Activated CD8-positive, alpha-beta memory T cell treated with anti-CD3 and anti-CD28 coated beads, Interleukin-2, amount 50 U/mL, for 4 hours (primary cell): ENCODE results near the gene PHF20.
"Not testable (repeated sequence)": the region's sequence is repeated elsewhere in the genome, so short reads cannot be mapped to it uniquely, and the experiment has no call there.

Experiments
- DNase-seq: peaks from one replicate; pipeline ENCODE4 v3.0.0-alpha.2; 2020

Gene PHF20

DNA sequence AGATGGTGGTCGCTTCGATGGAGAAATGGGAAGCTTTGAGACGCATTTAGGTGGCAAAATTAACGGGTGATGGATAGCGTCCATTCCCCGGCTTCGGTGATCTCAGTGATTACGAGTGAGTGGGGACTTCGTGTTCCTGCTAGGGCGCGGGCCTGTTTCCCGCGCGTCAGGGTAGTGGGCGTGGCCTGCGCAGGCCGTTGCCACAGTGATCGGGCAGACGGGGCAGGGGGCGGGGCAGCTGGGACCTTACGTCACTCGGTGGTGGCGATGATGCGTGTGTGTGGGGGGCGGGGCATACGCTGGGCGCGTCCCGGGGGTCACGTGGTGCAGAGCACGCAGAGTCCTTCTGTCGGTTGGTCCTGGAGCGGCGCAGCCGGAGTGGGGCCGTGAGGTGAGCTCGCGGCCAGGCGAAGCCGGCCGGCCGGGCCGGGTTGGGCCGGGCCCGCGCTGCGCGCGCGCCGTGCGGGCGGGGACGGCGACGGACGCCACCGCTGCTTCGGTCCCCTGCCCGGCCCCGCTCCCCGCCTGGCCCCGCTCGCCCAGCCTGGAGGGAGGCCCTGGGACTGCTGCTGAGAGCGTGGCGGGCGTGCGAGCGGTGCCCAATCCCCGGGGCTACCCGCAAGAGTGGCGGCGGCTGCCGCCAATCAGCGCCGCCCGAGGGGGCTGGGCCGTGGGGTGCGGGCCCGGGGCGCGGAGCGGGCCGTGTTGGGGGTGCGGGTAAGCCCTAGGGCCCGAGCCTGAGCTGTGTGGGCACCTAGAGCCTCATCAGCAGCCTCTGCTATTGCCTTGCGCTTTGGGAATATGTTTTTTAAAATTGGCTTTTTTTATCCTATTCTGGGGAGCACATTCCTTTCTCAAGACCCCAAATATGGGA, at the start of gene PHF20:
PHF20 (plus strand) TSS at position 327 of the 874 bp plus-strand sequence. CDS start 29,508 bp downstream, outside the sequence.
- DNase-seq = peak; percentile 100

DNA sequence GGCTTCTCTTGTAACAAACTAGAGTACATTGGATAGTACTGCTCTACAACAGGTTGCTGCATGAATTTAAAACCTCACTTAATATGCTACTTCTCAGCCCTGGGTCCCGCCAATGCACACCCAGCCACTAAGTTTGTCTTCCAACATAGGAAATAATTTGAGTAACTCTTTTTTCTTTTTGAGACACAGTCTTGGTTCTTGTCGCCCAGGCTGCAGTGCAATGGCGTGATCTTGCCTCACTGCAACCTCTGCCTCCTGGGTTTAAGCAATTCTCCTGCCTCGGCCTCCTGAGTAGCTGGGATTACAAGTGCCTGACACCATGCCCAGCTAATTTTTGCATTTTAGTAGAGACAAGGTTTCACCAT, 48.6 kb upstream of the PHF20 start:
- not testable (repeated sequence) for DNase-seq

DNA sequence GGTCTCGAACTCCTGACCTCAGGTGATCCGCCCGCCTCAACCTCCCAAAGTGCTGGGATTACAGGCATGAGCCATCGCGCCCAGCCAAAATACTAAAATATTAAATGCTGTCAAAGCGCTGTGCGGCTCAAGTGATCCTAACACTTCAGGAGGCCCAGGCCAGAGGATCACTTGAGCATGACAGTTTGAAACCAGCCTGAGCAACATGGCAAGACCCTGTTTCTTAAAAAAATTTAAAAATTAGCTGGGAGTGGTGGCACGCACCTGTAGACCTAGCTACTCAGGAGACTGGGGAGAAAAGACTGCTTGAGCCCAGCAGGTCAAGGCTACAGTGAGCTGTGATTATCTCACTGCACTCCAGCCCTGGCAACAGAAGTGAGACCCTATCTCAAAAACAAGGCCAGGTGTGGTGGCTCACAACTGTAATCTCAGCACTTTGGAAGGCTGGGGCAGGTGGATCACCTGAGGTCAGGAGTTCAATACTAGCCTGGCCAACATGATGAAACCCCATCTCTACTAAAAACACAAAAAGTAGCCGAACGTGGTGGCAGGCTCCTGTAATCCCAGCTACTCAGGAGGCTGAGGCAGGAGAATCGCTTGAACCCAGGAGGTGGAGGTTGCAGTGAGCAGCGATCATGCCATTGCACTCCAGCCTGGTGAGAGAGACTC, 48.0 kb upstream of the PHF20 start:
- not testable (repeated sequence) for DNase-seq

DNA sequence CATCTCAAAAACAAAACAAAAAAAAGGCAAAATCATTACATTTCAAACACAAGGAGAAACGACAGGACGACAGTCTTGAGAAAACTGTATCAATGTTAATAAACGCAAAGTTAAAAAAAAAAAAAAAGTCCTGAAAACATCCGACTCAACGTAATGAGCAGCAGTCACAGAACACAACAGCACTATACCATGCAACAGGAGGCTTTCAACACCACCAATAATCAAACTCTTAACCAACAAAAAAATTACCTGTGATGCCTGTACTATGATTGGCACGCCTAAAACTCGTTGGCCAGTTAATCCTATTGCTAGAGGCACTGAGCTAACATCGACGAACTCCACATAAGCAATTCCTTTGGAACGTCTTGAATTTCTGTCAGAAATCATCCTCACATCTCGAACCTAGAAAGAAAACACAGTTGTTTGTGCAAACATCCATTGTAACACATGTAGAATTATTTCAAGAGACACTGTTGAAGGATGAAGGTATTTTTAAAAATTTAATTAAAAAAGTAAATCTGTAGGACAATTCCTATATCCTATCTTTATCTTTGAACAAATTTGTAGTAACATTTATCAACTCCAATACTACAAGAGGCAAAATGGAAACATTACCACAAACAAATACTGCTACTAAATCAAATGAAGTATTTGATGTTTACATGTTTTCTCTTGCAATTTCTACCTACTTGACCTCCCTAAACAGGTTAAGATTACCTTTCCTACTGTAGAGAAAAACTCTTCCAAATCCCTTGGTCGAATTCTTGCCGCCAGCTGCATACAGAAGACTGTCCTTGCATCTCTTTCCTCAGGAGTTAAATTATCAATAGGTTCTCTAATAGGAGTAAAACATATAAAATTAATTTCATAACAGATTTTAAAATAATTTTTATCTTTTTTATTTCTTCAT, 47.2 kb upstream of the PHF20 start:
- no peak for DNase-seq

DNA sequence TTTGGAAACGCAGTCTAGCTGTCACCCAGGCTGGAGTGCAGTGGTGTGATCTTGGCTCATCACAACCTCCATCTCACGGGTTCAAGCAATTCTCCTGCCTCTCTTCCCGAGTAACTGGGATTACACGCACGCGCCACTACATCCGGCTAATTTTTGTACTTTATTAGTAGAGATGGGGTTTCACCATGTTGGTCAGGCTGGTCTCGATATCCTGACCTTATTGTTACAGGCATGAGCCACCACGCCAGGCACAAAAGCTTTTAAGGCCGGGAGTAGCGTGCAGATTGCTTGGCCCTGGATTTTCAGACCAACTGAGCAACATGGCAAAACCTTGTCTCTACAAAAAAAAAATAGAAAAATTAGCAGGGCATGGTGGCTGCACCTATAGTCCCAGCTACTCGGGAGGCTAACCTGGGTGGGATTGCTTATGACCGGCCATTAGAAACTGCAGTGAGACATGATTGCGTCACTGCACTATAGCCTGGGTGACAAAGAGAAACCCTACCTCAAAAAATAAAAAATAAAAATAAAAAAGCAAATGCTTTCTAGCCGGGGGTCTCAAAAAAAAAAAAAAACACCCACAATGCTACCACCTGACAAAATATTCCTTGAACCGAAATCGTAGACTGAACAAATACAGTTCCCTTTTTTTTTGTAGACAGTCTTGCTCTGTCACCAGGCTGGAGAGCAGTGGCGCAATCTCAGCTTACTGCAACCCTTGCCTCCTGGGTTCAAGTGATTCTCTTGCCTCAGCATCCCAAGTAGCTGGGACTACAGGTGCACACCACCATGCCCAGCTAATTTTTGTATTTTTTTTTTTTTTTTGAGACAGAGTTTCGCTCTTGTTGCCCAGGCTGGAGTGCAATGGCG, 44.7 kb upstream of the PHF20 start:
- DNase-seq = no peak

DNA sequence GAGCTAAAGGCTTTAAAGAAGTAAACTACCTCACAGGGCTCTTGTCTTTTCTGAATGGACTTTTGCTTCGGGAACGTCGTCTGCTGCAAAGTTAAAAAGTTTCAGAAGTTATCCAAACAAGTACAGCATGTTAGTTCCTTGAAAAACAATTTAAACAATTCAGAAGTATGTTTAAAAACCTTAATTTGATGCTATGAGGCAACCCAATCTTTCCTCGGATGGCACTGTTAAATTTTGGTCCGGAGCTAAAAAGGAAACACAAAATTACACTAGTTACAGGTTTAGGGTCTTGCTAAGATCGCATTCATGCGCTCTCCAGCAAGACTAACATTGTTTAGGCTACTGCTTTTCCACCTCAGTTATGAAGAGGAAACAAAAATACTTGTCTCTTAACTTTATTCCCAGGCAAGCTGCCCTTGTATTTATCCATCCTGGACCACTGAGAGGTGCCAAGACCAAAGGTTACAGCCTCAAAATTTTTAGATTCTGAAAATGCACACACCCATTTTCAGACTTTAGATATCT, 42.5 kb upstream of the PHF20 start:
- no peak for DNase-seq

DNA sequence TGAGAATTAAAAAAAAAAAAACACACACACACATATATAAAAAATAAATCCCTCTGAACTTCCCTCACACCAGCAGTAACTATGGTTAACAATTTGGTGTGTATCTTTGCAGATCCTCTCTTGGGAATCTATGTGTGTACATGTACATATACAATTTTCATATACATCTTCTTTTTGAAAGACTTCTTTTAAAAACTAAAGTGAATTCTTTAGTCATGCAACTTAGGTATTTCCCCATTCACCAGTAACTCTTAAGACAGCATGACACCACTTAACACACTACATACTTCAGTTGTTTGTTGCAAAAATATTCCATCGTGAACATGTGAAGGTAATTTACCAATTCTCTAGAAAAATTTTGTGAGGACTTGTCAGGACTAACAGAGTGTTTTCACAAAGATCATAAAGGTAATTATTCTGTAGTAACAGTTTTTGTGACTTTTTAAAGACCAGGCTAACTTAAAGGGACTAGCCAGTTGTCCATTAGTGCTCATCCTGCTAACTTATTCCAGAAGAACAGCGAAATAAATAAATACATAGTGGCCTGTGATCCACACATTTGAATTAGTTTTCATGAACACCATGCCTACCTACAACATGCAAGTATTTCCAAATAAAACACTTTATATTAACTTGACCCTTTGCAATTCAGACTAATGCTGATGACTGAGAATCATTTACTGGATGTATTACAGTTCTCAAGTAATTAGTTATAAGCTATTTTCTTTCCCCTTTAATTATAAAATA, 41.8 kb upstream of the PHF20 start:
- DNase-seq = no peak

DNA sequence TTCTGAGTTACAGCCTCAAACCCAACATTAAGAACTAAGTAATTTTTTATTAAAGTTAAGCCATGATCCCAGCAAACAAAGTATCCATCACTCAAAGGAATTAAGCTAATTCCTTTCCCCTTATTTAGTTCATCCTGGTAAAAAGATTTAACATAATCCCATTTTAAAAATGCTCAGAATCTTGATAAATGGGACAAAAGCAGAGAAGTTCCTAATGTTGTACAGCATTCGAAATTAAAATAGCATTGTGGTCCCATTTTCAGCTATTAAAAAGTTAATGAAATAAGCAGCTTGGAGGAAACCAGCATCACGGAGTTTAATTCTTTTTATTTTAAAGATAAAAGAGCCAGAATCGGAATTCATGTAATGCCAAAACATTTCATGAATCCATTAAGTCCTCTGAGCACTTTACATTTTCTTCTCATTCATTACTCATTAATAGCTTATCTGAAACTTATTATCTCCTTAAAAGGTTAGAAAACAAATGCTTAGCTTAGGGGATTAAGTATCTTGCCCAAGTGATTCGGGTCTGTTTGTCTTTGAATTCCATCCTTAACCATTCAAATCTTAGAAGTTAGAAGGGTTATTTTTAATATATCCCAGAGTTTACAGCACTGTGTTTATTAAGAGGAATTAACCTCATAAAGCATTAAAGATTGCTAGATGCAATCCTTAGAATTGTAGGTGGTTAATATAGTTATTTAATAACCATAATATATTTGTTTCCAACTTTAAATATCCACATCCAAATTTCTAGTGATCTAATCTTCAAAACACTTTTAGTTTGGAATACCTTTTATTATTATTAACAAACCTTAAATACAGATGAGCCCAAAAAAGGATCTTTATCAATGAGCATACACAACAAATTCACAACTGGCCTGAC, 41.0 kb upstream of the PHF20 start:
- DNase-seq = no peak

DNA sequence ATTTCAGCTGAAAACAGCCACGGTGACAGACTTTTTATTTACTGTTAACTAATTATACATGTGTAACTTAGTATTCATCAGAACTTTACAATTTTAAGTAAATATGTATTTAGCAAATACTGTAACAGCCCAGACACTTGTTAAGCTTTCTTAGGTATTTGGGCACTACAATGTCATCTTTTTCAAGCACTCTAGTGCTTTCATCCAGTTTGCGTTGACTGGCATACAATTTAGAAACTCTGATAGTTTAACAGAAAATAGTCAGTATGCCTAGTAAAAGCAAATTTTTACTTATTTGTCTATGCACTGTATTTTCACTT, 40.4 kb upstream of the PHF20 start:
- DNase-seq = no peak

DNA sequence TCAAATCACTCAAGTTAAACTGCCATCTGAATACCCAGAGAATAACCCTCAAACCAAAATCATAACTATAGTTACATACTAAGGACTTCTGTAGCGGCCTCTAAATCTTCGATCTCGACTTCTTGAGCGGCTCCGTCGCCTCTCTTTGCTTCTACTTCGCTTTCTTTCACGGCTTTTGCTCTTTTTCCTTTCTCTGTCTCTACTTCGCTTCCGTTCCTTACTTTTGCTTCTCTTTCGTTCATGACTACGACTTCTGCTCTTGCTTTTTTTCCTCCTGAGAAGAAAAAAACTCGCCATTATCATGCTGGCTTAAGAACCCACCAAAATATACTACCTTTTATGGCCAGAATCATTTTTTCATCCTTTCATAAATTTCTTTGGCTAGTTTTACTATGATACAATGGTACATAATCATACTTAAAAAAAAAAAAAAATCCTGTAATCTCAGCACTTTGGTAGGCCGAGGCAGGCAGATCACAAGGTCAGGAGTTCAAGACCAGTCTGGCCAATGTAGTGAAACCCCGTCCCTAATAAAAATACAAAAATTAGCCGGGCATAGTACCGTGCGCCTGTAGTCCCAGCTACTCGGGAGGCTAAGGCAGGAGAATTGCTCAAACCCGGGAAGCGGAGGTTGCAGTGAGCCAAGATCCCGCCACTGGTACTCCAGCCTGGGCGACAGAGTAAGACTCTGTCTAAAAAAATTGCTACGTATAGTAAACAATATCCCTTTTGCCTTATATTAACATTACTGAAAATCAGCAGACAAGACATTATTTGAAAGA, 39.8 kb upstream of the PHF20 start:
- no peak for DNase-seq

DNA sequence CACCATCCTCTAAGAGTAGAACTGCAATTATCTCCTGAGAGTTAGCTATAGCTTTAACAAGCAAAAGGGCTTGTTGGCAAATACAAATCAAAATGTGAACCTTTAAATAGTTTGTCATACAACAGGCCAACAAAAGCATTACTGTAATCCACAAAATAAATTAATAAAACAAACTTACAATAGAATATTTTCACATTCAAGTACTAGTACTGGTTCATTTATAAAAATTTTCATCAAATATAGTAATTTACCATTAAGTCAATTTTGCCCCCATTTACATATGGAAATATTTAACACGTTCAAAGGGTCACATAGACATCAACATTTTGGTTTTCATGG, 39.2 kb upstream of the PHF20 start:
- no peak for DNase-seq

DNA sequence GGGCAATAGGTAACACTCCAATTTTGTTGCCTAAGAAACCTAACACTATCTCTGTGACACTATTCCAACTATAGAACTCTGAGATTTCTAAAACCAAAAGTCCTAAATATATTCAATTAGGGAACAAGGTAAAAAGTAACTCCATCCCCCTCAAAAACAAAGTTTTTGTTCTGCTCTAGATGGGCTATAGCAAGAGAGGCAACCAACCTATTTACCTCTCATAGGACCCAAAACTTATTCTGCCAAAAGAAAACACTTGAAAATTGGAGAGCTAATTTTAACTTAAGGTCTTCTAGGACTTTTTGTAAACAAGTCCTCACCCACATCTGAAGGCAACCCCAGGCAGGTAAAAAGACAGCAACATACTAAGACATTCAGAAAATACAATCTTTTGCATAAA, 37.4 kb upstream of the PHF20 start:
- no peak for DNase-seq

DNA sequence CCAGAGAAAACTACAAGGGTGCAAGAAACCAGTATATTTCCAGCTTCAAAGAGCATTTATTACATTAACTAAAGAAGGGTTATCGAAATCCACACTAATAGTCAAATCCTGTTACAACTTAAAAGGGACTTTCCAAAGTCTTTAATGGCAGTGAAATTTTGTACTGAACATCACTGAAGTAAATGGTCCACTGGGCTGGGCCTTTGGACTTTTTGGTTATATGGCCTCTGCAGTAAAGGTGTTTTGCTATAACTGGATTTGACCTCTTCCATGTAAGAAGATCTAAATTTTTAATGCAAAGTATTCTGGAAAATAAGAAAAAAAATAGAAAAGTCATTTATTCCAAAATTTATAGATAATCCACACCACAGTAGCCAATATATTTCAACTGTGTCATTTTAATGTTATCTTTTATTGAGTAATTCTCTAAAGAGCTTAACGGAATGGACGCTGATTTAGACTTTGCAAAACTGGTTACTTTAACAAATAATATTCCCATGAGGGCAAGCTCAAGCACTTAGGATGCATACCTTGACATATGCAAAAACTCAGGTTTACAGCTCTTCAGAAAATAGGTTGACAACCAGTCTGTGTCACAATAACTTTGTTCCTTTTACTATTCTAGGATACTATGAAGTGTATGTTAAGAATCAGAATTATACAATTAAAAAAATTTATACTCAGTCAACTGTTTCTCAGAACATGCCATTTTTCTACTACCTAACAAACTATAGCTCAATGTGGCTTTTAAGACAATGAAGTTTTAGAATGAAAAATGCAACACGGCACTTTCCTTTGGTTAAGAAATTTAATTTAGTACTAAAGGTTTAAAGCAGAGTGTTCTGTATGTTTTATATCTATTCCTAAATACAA, 36.8 kb upstream of the PHF20 start:
- no peak for DNase-seq

DNA sequence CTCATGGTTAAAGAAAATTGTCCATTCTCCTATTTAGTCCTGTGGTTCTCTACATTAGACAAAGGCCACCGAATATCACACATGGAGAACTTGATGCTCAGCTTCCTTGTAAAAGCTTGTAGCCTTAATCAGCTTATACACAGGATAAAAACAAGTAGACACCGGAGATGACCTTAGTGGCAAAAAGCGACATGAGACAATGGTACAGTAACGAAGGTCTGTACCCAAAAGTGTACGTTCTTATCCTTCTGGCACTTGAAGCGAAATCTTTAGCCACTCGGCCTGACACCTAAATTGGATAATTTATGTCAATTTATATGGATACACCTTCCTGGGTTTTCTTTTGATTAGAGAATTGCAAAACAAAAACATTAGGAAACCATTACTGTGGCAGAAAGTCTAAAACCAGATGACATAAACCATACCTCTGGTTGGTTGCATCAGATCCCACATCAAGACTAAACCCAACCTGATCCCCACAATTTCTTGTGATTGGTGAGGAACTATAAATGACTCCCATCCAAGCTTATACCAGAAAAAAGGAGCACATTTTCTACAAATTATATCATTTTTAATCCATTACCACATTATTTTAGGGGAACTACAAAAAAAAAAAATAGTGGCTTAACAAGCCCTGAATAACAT, 35.9 kb upstream of the PHF20 start:
- DNase-seq = no peak

DNA sequence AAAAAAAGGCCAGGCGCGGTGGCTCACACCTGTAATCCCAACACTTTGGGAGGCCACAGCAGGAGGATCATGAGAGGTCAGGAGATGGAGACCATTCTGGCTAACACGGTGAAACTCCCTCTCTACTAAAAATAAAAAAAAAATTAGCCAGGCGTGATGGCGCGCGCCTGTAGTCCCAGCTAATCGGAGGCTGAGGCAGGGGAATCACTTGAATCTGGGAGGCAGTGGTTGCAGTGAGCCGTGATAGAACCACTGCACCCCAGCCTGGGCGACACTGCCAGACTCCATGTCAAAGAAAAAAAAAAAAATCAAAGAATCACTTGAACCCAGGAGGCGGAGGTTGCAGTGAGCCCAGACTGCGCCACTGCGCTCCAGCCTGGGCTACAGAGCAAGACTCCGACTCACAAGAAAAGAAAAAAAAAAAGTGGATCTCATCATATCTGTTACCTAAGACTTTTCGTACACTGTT, 33.9 kb upstream of the PHF20 start:
- no peak for DNase-seq

DNA sequence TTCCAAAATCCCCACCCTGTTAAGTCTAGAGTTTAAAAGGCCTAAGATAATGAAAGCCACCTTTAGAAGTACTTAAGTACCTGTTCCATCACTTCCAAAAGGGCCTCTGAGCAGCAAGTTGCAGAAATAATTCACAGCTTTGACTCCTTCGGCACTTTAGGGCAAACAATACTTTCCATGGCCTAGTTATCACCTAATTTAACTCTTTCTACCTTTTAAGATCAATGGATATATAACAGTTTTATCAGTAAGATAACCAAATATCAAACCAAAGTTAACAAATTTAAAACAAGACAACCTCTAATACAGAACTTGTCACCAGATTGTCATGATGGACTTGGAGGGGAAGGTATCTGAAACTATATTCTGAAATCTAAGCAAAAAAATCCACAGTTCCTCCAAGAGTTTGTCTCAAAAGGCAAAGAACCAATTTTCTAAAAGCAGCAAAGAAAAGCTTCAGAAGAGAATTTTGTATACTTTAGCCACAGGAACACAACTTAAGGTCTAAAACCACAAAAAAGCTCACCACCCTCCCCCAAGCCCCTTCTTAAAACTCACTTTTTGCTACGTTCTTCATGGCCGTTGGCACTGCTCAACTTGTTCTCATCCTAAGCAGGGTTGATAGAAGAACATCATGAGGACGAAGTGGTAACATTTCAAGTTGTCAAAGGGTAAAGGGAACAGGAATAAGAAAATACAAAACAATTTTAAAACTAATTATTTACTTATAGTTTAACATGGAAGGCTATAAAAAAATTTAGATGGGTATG, 33.2 kb upstream of the PHF20 start:
- DNase-seq = no peak
